Right lung (tissue), 5 donors: ENCODE measurements around the gene TLE1. TPM values are rescaled to one million over a fixed set of nuclear protein-coding genes. Genes with fewer than 3 reads are reported as not detected.

Experiments
- DNase-seq, 2 donors: peaks; one replicate each; pipeline ENCODE4 v3.0.0-alpha.2; 2013
- polyA plus RNA-seq, 5 donors: library from polyadenylated mRNA; unstranded; fragments of 120-200 nt; gene quantifications; one replicate each; pipeline versions ENCODE4 v1.2.1 to v1.2.3, GENCODE V29; 2013; ENCODE audit warnings: inconsistent platforms in 1 of 5, low replicate concordance in 1 of 5; ENCODE audit not compliant: insufficient read length in 5 of 5, insufficient read depth in 1 of 5

TLE1 gene
- polyA plus RNA-seq, 5 donors: 37.0 to 44.5 (median 42.2) TPM

DNA sequence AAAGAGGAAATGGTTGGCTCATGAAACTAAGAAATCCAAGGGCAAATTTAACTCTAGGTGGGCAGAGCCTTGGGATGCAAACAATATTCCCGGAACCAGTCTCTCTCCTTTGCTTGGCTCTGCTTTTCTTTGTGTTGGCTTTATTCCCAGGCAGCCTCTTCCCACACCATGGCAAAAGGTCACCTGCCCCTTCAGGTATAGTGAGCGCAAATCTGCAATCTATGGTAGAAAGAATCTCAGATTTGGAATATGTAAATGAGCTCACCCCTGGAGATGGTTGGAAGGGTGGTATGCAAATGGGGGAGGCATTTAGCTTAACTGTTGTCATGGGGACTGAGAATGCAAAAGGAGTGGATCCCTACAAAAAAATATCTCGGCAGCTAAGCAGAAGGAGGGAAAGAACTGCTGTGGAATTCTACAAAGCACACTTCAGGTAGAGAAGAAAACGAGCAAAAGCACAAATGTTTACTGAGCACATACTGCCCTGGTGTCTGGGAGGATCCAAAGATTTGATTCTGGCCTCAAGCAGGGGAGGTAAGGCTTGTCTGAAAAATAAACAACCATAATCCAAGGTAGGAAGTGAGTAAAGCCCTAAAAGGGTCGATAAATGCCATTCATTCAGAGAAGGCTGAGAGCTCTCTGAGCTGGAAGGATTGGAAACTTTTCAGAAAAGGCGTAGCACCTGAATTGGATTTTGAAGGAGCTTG, 139.7 kb downstream of the TLE1 start:
- no peak for DNase-seq

DNA sequence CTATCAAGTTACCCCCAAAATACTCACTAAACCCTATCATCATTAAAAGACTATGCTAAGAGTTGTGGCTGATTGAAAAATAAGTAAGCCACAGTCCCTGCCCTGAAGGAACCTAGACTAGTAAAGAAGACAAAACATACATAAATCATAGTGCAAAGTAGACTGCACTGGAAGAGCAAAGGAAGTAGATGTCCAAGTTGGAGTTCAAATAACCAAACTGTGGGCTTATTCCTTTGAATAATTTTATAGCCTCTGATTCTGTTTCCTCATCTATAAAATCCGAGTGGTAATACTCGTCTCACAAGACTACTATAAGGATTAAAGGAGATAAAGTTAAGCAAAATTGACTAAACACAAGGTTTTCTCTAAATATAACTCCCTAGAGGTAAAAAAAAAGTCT, 140.4 kb downstream of the TLE1 start:
- no peak for DNase-seq

DNA sequence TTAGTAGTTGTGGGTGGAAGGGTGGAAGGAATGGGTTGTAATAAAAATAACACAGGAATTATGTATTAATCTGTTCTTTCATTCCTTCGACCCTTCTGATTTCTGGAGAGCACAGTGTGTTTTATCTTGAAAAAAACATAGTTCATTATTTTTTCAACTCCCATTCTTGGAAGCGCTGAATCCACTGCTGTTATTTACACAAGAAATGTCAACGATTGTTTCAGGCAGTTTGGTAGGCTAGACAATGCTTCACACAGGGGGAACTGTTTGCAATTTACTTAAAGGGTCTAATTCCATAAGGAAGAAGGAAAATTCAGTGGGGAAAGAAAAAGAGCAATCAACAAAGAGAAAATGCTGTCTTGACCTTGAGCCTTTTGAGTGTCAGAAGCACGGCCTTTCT, 142.9 kb downstream of the TLE1 start:
- no peak for DNase-seq

DNA sequence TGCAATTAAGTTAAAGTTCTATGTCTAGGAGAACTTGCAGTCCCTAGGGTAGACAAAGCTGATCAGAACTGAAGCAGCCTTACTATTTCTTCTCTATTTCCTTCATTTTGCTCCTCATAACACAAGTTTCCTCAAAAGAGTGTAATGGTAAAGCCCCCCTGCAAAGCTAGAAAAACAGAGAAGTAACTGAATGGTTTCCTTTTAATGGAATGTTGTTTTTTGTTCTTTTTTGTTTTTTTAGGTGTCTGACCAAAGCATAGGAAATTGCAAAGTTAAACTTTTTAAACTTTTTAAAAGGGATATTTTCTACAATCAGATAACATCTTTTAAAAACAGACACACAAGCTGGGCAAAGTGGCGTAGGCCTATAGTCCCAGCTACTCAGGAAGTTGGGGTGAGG, 145.7 kb downstream of the TLE1 start:
- DNase-seq: no peak

DNA sequence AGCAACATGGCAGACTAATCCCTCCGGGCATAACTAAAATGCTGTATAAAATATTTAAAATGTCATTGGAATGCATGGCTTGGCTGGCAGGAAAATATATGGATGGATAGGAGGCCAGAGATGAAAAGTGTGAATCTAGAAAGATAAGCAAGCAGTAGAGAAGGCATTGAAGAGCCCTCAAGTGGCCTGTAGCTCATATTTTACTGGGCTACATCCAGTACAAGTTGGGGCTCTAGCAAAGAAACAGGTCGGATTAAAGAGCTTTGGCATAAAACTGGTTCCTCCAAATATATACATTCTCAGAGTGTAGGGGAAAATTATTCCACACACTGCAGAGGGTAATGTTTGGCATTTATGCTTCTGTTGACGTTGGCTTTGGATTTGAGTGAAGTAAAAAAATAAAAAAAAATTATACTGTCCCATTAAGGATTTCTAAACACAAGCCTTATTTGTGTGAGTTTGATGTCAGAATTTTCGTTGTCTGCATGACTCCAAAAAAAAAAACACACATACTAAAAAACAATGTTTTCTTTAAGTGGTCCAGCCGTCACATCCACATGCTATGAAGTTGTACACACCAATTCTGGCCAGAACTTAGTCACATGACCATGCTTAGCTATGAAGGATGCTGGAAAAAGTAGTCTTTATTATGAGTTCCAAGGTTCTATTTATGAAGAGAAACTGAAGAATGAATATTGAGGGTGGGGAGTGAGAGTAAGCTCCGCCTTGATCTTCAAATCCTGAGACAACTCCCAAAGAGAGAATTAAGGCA, 147.0 kb downstream of the TLE1 start:
- DNase-seq: no peak

DNA sequence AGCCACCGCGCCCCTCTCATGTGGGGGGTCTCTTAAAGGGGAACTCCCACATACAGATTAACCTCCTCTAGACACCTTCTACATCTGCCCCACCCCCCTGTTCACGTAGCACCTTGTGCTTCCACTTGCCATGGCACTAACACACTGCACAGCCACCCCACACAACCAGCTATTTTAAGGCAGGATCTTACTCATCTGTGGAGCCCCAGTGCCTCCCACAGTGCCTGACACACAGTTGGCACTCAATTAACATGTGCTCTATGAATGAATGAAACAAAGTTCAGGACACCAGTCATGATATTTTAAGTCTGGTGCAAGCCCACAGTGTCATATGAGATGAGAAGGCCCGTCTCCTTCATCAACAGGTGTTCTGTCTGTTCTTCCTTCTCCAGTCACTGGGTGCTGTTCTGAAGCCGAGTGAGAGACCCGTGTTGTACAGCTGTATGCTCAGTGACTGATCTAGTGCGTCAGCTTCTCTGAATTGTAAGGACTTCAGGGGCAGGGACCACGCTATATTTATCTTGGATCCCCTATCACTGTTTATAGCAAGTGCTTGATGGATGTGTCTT, 149.1 kb downstream of the TLE1 start:
- DNase-seq: no peak

DNA sequence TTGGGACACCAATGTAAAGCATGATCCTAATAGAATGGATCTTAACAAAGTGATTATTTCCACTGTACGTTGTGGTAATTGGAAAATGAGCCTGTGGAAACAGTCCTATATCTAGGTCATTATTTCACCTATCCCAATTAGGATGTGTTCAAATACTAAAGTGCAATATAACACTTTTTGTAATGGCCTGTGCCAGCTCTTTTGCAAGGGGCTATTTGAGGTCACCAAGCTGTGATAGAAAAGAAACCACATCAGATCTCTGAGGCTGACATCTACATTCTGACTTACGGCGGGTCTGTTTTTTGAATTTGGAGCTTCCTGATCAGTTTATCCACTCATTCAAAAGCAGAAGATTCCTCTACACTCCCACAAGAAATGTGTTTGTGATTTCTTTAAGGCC, 150.0 kb downstream of the TLE1 start:
- DNase-seq: no peak

DNA sequence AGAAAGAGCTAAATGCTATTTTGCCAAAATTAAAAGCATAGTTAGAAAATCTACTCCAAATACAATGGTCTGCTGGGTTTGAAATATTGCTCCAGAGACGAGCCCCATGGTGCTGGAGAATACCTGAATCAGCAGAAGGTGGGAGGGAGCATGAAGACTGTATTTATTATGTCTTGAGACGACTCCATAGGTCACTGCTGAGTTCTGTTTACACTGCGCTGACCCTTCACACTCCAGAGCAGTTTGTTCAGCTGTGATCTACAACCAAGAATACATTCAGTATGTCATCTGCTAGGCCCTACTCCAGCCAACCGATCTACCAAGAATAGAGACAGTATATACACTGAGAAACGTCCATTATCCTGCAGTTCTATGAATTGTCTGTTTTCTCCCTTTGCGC, 150.5 kb downstream of the TLE1 start:
- no peak for DNase-seq

DNA sequence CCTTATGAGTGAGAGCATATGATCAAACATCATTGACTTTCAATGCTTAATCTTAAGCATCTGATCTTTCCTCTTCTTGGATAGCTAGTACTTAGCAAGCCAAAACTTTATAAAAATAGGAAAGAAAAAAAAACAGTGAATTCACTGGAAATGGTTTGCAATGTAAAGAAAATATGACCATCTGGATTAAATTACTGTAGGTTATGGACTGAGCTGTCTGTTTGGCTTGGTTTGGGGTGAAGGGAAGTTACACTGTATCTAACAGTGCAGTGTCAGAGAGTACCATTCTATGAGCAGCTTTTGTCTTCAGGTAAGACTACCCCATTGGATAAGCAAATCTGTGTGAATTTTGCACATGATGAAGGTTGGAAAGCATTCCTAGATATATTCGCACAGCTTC, 151.4 kb downstream of the TLE1 start:
- no peak for DNase-seq

DNA sequence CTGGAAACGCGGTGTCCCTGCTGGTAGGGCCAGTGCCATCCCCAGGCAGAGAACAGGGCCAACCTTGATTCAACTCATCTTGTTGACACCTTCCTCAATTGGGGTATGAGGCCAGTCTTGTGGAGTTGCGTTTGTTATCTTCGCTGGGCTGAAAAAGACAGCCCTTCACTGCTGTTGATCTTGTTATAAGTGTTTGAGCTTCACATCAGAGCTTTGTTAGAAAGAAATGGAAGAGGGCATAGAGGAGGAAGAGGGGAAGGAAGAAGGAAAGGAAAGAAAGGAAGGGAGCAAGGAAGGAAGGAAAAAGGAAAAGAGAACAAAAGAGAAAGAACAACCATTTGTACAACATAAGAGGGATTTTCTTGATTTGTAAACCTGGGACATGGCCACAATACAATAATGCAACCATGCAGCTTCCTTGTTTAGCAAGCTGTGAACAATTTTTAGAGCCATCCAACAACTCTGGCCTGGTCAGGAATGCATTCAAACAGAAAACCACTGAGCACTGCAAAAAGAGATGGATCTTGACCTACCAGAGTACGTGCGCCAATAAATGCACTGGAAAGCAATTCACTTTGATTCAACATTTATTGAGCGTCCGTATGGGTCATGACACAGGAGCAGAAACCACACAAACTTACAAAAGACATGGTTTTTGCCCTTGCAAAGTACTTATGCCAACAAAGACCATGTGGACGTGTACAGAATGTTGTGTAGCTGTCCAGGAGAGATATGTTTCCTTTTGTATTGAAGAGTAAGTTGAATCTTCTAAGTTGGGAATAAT, 152.9 kb downstream of the TLE1 start:
- no peak for DNase-seq

DNA sequence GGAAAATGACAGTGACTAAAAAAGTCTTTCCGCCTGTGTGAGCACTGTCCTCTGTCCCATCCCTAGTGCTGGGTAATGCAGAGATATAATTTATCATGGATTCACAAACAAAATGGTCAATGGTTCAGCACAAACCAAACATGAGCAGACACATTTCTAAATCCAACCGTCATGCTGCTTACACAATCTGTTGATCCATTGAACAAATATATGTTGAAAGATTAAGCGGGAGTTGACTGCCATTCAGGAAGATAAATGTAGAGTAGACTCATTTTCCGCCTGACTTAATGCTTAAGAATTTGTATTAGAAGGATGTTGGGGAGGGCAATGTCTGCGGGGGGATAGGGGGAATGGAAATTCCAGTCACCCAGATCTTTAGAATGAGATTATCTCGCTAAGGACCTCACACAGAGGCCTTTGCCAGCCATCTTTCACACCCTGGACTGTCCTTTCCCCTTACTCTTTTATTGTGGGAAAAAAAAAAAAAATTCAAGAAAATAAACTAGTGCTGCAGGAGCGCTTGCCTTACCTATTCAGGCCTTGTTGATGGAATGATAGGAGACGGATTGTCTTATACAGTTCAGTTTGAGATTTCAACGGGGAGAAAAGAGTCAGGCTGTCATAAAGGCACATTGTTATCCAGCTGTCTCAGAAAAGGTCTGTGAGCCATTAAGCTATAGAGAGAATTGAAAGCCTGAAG, 153.7 kb downstream of the TLE1 start:
- no peak for DNase-seq

DNA sequence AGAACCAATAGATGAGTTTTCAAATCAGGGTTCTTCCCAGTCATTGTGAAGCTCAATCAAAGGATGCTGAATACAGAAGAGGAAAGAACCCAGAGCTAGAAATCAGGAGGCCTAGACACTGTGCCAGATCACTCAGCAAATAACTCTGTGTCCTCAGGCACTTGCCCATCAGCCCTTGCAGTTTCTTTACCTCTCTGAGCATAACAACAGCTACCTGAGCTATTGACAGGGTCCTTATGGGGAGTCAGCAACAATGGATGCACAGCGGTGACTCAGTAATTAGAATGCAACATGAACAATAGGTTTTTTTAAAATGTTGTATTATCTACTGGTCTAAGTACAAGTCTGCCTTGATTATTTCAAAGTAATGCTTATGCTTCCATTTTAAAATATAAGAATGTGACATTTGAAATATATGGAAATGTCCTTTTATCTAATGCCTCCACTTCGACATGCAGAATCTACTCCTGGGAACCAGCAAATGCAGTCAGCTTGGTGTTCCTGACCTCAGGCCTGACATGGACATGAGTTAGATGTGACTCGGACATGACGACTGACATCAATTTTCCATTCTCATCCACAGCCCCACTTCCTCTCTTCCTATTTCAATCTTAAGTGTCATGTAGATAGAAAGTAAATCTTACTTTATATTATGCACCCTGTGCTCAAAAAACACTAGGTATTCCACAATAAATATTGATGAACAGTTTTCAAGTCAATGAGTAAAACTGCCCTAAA, 155.0 kb downstream of the TLE1 start:
- no peak for DNase-seq

Other genes with a start within 250 kb of the TLE1 start
- gene SPATA31D4, start 238.9 kb upstream of the TLE1 start, polyA plus RNA-seq: not detected